Measurements from ENCODE around the gene CLMN. TPM values are rescaled to one million over a fixed set of nuclear protein-coding genes. Genes with fewer than 3 reads are reported as not detected.

Gene CLMN
- polyA plus RNA-seq, 1 donor from 2014 or later: 0.57 TPM

DNA sequence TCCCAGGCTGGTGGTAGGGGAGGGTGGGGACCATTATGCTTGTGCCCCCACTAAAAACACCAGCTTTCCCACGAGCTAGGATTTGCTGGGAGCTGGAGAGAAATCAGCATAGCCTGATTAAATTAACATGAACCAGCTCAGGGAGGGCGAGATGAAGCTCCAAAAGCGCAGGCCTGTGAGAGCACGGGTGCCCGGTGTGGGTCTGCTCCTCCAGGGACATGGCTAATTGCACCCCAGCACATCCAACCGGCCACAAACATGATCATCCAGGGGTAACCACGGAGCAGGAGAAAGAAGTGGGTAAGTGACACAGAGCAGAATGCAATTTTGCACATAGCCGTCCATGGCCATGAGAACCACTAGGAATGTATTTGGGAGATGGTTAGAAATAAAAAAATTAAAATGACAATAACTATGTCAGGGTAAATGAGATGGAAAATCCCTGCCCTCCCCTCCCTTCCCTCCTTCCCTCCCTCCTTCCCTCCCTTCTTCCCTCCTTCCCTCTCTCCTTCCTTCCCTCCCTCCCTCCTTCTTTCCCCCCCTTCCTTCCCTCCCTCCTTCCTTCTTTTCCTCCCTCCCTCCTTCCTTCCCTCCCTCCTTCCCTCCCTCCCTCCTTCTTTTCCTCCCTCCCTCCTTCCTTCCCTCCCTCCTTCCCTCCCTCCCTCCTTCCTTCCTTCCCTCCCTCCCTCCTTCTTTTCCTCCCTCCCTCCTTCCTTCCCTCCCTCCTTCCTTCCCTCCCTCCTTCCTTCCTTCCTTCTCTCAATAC is 26.9 kb downstream of the CLMN start:
- H3K4me2 ChIP-seq (ENCODE audit: low read length): no peak overlapping the region
- no peaks in the 10 kb centered on the region for H3K79me2 ChIP-seq (replicated peaks; ENCODE audit: insufficient read depth, low read length)
- H4K20me1 ChIP-seq (ENCODE audit: insufficient read depth): no peaks in the 10 kb centered on the region
- no peak for TF ChIP-seq EZH2 (IDR thresholded peaks at IDR 0.05; ENCODE audit: borderline replicate concordance, insufficient read depth, low read length, poor library complexity, severe bottlenecking)
- TF ChIP-seq RAD21 (conservative IDR thresholded peaks at IDR 0.05): no peak
- TF ChIP-seq REST (IDR thresholded peaks at IDR 0.05; ENCODE audit: borderline replicate concordance): no peak
- TF ChIP-seq TAF1 (IDR thresholded peaks at IDR 0.05; ENCODE audit: low read depth): no peak
- TF ChIP-seq POLR2AphosphoS5 (IDR thresholded peaks at IDR 0.05): no peak
- TF ChIP-seq MXI1 (conservative IDR thresholded peaks at IDR 0.05; ENCODE audit: poor library complexity, severe bottlenecking): no peak
- no peak for TF ChIP-seq SMC3 (conservative IDR thresholded peaks at IDR 0.05; ENCODE audit: poor library complexity)
- TF ChIP-seq EP300 (conservative IDR thresholded peaks at IDR 0.05; ENCODE audit: poor library complexity, severe bottlenecking): no peak
- TF ChIP-seq, protein P1, sequence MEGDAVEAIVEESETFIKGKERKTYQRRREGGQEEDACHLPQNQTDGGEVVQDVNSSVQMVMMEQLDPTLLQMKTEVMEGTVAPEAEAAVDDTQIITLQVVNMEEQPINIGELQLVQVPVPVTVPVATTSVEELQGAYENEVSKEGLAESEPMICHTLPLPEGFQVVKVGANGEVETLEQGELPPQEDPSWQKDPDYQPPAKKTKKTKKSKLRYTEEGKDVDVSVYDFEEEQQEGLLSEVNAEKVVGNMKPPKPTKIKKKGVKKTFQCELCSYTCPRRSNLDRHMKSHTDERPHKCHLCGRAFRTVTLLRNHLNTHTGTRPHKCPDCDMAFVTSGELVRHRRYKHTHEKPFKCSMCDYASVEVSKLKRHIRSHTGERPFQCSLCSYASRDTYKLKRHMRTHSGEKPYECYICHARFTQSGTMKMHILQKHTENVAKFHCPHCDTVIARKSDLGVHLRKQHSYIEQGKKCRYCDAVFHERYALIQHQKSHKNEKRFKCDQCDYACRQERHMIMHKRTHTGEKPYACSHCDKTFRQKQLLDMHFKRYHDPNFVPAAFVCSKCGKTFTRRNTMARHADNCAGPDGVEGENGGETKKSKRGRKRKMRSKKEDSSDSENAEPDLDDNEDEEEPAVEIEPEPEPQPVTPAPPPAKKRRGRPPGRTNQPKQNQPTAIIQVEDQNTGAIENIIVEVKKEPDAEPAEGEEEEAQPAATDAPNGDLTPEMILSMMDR (IDR thresholded peaks at IDR 0.05; ENCODE audit: poor library complexity, severe bottlenecking): no peak
- H2AFZ ChIP-seq (ENCODE audit: low read depth, low read length): no peak overlapping the region
- H3F3A ChIP-seq (ENCODE audit: insufficient read depth, low read length, poor library complexity, severe bottlenecking): no peaks in the 10 kb centered on the region
- no peaks in the 10 kb centered on the region for H3K9me2 ChIP-seq (ENCODE audit: insufficient read depth, low read length)
- H3K4me3 ChIP-seq (ENCODE audit: low read length): no peak overlapping the region
- H3K9ac ChIP-seq (ENCODE audit: low read length): no peak overlapping the region
- no peaks in the 10 kb centered on the region for H3K36me3 ChIP-seq (ENCODE audit: insufficient read depth, low read length)
- H3K27ac ChIP-seq (ENCODE audit: low read length): no peak overlapping the region
- no peaks in the 10 kb centered on the region for H3K27me3 ChIP-seq (ENCODE audit: insufficient read depth, low read depth, low read length)
- no peaks in the 10 kb centered on the region for H3K9me3 ChIP-seq (ENCODE audit: low read length)

DNA sequence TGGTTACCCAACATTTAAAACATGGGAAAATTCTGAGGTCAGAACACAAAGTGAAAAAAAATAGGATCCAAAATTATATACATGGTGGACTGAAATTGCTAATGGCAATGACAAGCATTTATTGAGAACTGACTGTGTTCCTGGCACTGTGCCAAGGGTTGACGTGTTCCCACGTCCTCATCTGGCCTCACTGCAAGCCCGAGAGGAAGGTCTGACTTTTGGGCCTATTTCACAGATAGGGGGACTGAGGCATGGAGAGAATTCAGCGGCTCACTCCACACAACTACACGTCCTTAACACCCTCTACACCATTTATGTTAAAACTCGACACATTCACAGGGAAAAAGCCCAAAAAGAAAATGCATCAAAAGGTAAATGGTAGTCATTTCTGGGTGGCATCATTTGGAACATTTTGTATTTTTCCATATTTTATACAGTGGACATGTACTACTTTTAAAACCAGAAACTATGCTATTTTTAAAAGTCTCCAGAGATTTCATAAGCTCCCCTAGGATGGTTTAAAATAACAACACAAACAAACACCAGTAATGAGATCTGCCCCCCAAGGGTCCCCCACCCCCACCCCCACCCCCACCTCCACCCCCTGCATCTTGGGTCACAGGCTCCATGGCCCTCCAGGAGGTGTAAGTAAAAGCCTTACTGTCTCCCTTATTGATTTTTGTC is 27.7 kb downstream of the CLMN start:
- TF ChIP-seq RAD21 (conservative IDR thresholded peaks at IDR 0.05): no peak
- TF ChIP-seq EP300 (conservative IDR thresholded peaks at IDR 0.05; ENCODE audit: poor library complexity, severe bottlenecking): no peak
- TF ChIP-seq, protein P1 (IDR thresholded peaks at IDR 0.05; ENCODE audit: poor library complexity, severe bottlenecking): no peak
- no peak for TF ChIP-seq EZH2 (IDR thresholded peaks at IDR 0.05; ENCODE audit: borderline replicate concordance, insufficient read depth, low read length, poor library complexity, severe bottlenecking)
- TF ChIP-seq POLR2AphosphoS5 (IDR thresholded peaks at IDR 0.05): no peak
- no peak for TF ChIP-seq MXI1 (conservative IDR thresholded peaks at IDR 0.05; ENCODE audit: poor library complexity, severe bottlenecking)
- TF ChIP-seq SMC3 (conservative IDR thresholded peaks at IDR 0.05; ENCODE audit: poor library complexity): no peak
- TF ChIP-seq REST (IDR thresholded peaks at IDR 0.05; ENCODE audit: borderline replicate concordance): no peak
- no peak for TF ChIP-seq TAF1 (IDR thresholded peaks at IDR 0.05; ENCODE audit: low read depth)
- Histone ChIP-seq H3K9me3 (ENCODE audit: low read length) (no peaks in the 10 kb centered on the region), H3K4me3 (ENCODE audit: low read length) (no peak overlapping the region), H3K9me2 (ENCODE audit: insufficient read depth, low read length) (no peaks in the 10 kb centered on the region), H3K27ac (ENCODE audit: low read length) (no peak overlapping the region), H3K9ac (ENCODE audit: low read length) (no peak overlapping the region), H2AFZ (ENCODE audit: low read depth, low read length) (no peak overlapping the region), H3K27me3 (ENCODE audit: insufficient read depth, low read depth, low read length) (no peaks in the 10 kb centered on the region), H4K20me1 (ENCODE audit: insufficient read depth) (no peaks in the 10 kb centered on the region), H3K36me3 (ENCODE audit: insufficient read depth, low read length) (no peaks in the 10 kb centered on the region), H3F3A (ENCODE audit: insufficient read depth, low read length, poor library complexity, severe bottlenecking) (no peaks in the 10 kb centered on the region), H3K4me2 (ENCODE audit: low read length) (no peak overlapping the region), H3K79me2 (replicated peaks; ENCODE audit: insufficient read depth, low read length) (no peaks in the 10 kb centered on the region)

All from neural cell (in vitro differentiated cells).